SIG-M5 treated with dmso at 0.1 percent for 504 hours (cell line): ENCODE results near the gene OR5W2.
"Not testable (repeated sequence)": the region's sequence is repeated elsewhere in the genome, so short reads cannot be mapped to it uniquely, and the experiment has no call there.

Experiments
- DNase-seq: peaks from one replicate; lab custom pipeline; 2025; ENCODE audit not compliant: unreplicated experiment; lab: John Stamatoyannopoulos, UW

OR5W2 gene

DNA sequence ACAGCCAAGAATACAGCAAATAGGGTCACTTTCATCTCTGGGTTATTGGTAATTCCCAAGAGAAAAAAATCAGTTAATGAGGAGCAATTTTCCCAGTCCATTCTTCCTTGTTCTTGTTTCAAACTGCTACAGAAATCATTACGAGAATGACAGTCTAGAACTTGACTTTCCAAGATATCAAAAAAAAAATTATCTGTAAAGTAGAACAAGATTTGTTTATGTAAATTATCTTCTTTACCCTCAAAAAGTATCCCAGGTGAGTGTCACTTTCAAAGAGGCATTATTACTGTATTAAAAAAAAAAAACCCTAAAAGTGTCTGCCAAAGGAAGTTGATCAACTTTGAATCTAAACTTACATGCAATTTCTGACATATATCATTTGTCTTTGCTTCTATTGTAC is at the start of gene OR5W2:
Gene OR5W2, minus strand, starts transcription at position 101 of the 400 bp plus-strand sequence. Its CDS starts 0 bp downstream, at position 101.
- DNase-seq, result no peak

DNA sequence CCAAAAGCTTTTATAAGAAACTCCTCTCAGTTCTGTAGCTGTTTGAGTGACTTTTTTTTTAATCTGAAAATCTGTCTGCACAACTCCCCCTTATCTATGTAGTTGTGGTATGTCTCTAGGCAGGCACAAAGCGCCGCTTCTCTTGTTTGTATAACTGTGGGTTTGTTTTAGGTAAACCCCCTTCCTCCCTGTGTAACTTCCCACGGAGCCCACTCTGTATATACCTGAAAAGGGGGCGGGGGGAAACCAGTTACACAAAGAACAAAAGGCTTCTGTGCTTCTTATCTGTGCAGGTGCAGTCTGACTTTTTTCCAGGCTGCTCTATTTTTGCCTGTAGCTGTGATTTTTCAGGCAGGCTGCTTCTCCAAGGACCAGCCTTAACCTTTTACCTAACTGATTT is 42.1 kb upstream of the OR5W2 start:
- no peak for DNase-seq

DNA sequence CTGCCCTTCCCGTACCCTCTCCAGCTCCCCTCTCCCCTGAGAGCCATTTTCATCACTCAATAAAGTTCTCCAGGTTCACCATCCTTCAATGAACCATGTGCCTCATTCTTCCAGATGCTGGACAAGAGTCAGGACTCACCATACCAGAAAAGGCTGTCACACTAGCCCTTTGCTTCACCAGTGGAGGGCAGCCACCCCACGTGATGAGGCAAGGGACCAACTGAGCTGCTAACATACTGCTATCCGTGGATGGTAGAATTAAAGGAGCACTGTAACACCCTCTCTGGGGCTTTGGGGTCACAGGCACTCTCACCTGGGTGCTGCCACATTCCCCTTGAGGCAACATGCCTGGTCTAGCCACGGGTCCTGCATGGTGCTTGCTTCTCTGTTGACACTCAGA is 34.9 kb upstream of the OR5W2 start:
- DNase-seq, result no peak

DNA sequence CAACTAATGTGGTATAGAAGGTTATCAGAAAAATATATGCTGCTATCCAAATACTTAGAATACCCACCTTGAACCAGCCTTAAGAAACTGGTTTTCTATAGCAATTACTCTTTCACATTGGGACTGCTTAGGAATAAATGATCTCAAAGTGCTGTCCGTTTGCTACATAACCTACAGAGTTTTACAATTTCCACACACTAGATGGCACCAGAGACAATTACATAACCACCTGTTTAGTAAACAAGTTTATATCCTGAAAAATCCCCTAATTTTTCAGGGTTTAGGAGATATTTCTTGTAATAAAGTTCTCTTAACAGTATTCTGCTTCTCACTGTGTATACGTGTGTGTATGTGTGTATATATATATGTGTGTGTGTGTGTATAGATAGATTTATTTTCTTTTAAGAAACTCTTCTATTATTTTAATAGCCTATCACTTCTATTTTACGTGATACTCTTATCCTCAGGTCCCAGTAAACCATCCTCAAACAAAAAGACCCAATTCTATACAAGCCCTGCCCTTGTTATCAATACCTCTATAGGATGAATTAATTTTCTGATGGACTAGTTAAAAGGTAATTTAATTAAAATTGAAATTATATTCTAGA is 28.5 kb upstream of the OR5W2 start:
- peak; percentile 32 for DNase-seq

DNA sequence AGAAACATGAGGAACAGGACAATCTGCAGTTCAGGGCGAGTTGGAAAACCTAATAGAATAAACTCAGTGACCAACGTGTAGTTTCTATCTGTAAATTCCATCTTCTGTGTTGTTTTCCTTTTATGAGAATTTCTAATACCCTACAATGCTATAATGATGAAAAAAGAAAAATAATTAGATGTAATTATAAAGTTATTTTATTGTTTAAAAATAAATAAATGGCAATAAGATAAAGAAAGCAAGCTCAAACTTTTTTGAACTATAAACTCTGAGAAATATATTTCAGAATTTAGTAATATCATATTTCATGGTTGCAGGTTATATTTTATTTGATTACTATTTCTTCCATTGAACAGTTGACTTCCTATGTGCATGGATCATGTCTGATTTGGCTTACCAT is 21.9 kb upstream of the OR5W2 start, which contains the start of gene OR5I1:
Gene OR5I1, minus strand, starts transcription at position 101 of the 400 bp plus-strand sequence. Its CDS starts 0 bp downstream, at position 101.
- DNase-seq, result no peak

DNA sequence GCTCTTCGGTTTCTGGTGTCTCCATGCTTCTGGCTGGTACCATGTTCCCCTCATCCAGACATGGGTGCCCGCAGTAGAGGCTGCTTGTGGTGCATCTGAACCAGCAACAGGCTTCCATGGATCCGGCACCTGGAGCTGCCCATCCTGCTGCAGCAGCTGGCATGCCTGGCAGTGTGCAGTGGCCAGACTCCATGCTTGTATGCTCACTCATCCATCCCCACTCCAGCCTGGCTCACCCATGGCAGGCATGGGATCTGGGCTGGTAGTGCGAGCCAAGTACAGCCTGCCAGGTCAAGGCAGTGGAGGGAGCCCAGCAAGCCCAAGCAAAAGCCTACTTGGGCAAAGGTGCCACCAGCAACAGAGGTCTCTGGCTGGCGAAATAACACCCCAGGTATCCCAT is 6.2 kb upstream of the OR5W2 start:
- DNase-seq, result no peak

DNA sequence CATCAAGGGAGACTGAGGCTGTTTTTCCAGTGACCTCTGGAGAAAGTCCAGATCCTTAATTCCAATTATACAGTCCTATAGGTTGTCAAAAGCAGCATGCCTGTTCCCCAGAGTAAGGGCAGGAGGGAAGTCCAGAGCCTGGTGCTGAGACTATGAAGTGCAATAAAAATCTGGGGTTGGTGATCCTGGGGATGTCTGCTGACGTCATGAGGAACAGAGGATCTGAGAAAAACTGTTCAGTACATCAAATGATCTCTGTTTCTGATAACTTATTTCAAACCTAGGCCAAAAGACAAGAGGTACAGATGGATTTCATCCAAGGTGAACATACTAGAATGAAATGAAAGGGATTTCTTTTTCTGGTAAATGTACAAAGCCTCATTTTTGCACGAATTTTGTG is 12.1 kb downstream of the OR5W2 start:
- no peak for DNase-seq

DNA sequence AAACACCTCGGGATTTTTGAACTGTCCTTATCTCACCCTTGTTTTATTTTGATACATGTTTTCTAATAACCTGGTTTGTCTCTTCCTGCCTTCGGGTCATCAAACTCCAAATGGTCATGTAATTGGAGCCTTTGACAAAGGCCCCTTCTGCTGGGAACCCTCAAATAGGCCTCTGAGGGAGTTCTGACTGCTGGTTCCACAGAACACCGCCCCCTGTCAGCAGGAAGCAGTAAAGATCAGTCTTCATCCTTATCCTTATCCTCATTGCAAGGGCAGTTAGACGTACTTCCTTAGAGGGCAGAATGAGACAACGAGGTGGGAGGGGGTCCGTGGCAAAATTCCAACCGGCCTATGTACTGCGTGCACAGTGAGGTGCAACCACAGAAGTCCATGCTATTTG is 19.2 kb downstream of the OR5W2 start:
- no peak for DNase-seq

DNA sequence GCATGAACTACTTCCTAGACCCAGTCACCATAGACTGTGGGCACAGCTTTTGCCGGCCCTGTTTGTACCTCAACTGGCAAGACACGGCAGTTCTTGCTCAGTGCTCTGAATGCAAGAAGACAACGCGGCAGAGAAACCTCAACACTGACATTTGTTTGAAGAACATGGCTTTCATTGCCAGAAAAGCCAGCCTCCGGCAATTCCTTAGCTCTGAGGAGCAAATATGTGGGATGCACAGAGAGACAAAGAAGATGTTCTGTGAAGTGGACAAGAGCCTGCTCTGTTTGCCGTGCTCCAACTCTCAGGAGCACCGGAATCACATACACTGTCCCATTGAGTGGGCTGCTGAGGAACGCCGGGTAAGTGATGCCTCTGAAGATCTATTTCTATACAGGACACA is 28.9 kb downstream of the OR5W2 start:
- not testable (repeated sequence) for DNase-seq

DNA sequence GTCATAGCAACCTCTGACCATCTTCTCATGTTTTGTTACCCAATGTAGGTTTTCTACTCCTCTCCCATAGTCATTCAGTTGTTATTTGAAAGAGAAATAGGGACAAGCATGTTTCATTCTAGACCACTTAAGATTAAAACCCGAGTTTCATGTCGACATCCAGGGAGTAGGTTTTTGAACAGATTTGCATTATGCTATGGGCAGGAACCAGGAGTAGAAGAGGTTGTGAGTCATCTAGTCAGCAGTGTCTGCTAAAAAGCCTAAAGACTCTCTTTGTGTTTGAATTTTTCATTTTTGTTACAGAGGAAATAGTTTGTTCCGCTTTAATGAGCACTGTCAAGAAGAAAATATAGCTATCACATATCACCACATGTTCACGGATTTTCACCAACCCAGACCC is 29.4 kb downstream of the OR5W2 start:
- DNase-seq, result not testable (repeated sequence)

DNA sequence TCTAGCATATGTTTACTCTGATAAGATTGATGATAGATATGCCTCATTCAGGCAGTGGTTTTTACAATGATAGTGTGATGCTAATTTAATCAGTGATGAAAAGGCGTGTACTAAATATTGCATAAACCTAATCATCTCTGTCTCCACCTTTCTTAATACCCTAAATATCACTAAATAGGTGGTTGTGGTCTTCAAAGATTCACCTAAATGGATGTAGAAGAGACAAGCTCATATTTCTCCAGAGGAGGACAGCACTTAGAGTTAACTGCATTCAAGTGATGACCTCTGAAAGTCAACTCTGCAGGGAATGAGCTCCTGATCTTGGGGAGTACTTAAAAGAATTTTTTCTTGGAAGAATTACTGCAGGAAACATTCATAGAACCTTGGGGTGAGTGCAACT is 31.4 kb downstream of the OR5W2 start, which contains the start of gene TRIM51:
Gene TRIM51, plus strand, starts transcription at position 301 of the 400 bp plus-strand sequence. CDS start 2,132 bp downstream, outside the sequence.
- DNase-seq, result not testable (repeated sequence)

DNA sequence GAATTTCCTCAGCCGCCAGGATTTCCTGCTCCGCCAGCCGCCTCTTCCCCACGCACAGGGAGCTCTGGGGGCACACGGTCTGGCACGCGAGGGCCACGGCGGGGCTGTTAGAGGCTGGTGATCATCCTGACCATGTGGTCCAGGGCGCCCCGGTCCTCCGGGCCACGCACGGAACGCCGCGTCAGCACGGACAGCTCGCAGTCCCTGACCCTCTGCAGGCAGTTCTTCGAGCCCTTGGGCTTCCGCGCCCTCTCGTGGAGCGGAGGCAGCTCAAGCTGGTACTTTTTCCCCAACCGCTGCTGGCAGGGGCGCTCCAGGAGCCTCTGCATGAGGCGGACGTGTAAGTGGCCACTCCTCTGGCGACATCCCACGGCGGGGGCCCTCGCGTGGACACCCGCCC is 41.2 kb downstream of the OR5W2 start:
- not testable (repeated sequence) for DNase-seq

DNA sequence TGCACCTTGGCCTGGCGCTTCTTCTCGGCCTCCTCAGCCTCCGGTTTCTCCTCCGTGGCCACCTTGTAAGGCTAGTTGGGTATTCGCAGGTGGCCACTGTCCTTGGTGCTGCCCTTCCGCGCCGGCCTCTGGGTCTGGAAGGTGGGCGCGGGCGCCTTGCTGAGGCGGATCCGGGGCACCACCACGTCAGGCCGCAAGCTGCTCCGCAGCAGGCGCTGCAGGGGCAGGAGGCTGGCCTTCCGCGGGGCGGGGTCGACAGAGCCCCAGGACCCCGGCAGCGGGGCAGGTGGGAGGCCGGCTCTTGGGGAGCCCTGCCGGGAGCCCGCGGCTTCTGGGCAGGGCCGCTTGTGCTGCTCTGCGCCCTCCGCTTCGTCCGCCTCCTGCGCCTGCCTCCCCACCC is 41.7 kb downstream of the OR5W2 start:
- not testable (repeated sequence) for DNase-seq

DNA sequence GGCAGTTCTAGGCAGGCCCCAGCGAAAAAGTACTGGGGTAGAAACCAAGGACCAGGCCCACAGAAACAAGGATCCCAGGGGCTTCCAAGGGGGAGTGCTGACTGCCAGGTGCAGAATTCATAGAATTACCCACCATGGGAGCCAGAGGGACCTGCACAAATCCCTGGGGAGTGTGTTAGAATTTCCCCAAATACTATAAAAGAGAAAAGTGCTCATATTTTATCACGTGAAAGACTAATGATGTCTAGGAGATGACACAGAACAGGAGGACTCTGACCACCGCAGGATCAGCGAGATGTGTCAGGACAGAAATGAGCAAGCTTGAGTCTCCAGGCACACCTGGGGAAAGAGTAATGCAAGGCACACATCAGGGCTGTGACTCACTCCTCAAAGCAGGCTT is 47.0 kb downstream of the OR5W2 start:
- DNase-seq, result not testable (repeated sequence)
